DMS53 treated with DMSO at 0.1 percent for 48 hours (cell line): Measurements from ENCODE around the gene SCART1.
"Not testable (repeated sequence)": the region's sequence is repeated elsewhere in the genome, so short reads cannot be mapped to it uniquely, and the experiment has no call there.

Source experiments
- DNase-seq: peaks from one replicate; lab custom pipeline; 2025; ENCODE audit not compliant: unreplicated experiment; lab: John Stamatoyannopoulos, UW

Gene SCART1

GRCh38 chr10:133431888-133432613 lies 21.7 kb upstream of the SCART1 start:
- DNase-seq = not testable (repeated sequence)

- not testable (repeated sequence) for DNase-seq
Observed at GRCh38 chr10:133432789-133433188, 21.0 kb upstream of the SCART1 start.

- DNase-seq = peak; percentile 8
Observed at GRCh38 chr10:133438711-133439273, 15.0 kb upstream of the SCART1 start.

- DNase-seq = no peak
Observed at GRCh38 chr10:133439517-133440461, 14.0 kb upstream of the SCART1 start.

- DNase-seq = no peak
Observed at GRCh38 chr10:133440633-133441285, 13.0 kb upstream of the SCART1 start.

GRCh38 chr10:133441356-133441755 lies 12.4 kb upstream of the SCART1 start:
- DNase-seq = not testable (repeated sequence)

GRCh38 chr10:133441780-133442179 lies 12.0 kb upstream of the SCART1 start:
- no peak for DNase-seq

GRCh38 chr10:133442191-133442966 lies 11.4 kb upstream of the SCART1 start:
- DNase-seq = no peak

- DNase-seq = no peak
Observed at GRCh38 chr10:133442967-133443924, 10.5 kb upstream of the SCART1 start.

- DNase-seq = no peak
Observed at GRCh38 chr10:133444342-133445267, 9.1 kb upstream of the SCART1 start.

GRCh38 chr10:133445268-133445732 lies 8.4 kb upstream of the SCART1 start:
- DNase-seq = no peak

GRCh38 chr10:133445751-133446708 lies 7.7 kb upstream of the SCART1 start:
- DNase-seq = no peak

GRCh38 chr10:133446979-133447378 lies 6.8 kb upstream of the SCART1 start:
- no peak for DNase-seq

- DNase-seq = no peak
Observed at GRCh38 chr10:133448120-133448519, 5.6 kb upstream of the SCART1 start.

GRCh38 chr10:133451346-133451745 lies 2.4 kb upstream of the SCART1 start:
- DNase-seq = no peak

- no peak for DNase-seq
Observed at GRCh38 chr10:133452453-133452852, 1.3 kb upstream of the SCART1 start.
